NCI-H1930 (cell line): ENCODE results near the gene MLIP.
"Not testable (repeated sequence)": the region's sequence is repeated elsewhere in the genome, so short reads cannot be mapped to it uniquely, and the experiment has no call there.

Source experiments
- DNase-seq, 2 experiments: peaks; one replicate each; lab custom pipeline; 2025; lab: John Stamatoyannopoulos, UW

MLIP gene

GRCh38 chr6:54111341-54112045, at the start of gene MLIP:
MLIP (plus strand) TSS chr6:54111443; CDS start chr6:54111480, 37 bp downstream.
- DNase-seq = no peak

GRCh38 chr6:54063228-54063539, 48.1 kb upstream of the MLIP start:
- DNase-seq = no peak

- DNase-seq = no peak
These were observed 42.5 kb upstream of the MLIP start for GRCh38 chr6:54068694-54069093.

GRCh38 chr6:54070025-54070424, 41.2 kb upstream of the MLIP start:
- DNase-seq = no peak

GRCh38 chr6:54071821-54072340, 39.4 kb upstream of the MLIP start:
- no peak for DNase-seq

GRCh38 chr6:54072635-54073313, 38.5 kb upstream of the MLIP start:
- no peak for DNase-seq

GRCh38 chr6:54073487-54073886, 37.8 kb upstream of the MLIP start:
- no peak for DNase-seq

DNA sequence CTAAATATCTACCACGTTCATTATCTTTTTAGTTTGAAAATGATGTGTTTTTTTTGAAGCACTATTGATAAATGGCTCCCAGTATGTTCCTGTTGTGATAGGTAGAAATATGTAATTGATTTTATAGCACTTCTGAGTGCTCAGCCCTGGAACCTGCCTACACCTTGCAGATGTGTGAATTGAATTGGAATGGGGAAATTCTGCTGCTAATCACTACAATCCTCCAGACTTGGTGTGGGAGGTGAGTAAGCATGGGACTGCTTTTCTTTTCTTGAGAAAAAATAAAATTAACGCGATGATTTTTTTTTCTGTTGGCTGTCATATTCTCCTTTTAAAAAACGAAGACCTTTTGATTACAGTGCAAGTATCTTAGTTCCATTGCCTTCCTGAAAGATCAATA, 37.1 kb upstream of the MLIP start:
- no peak for DNase-seq

- no peak for DNase-seq
These were observed 36.6 kb upstream of the MLIP start for GRCh38 chr6:54074578-54075195.

- no peak for DNase-seq
These were observed 35.0 kb upstream of the MLIP start for GRCh38 chr6:54076159-54076789.

- DNase-seq = not testable (repeated sequence)
These were observed 29.7 kb upstream of the MLIP start for GRCh38 chr6:54081499-54081898.

DNA sequence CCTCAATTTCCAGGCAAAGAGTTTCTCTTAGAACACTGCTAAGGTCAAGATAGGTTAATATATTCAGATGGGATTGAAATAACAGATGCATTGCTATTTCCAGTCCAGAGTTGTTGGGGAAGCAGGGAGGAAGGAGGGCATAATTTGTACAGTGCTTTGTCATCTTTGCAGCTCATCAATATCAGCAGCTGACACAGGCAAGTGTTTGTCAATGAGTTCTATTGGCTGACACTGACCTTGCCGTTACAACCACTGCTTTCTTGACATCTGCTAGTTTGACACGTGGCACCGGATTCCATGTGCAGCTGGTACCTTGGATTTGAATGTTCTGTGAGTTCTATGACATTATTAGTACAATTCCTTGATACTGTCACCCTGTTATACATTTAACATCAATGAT, 28.0 kb upstream of the MLIP start:
- no peak for DNase-seq

DNA sequence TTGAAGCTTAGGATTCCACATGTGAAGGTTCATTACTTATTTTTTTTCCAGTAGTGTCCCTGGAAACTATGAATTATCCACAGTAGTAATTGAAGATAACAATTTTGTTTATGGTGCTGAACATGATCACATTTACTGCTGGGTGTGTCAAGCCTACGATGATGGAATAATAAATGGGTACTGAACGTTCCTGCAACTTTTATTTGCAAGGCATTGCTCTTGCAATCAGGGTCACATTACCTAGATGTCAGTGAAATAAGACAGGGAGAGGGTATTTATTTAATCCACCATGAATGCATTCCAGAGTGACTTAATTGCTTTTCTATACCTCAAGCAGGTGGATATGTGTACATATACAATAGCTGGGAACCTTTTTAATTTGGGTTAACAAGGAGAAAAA, 27.0 kb upstream of the MLIP start:
- no peak for DNase-seq

DNA sequence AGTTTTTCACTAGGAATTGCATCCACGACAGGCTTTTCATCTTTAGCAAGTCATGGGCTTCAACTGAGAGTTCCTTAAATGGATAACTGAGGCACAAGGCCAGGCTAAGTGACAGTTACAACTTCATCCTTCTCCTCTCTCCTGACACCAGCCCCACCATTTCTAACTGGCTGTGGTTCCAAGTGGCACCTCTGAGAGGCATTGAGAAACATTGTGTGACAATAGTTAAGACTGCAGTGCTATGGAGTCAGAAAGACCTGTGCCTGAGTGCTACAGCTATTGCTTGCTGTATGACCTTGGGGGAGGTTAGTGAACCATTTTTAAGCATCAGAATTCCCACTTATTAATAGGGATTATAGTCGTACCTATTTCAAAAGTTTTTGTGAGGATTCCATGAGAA, 26.2 kb upstream of the MLIP start:
- DNase-seq = no peak

- no peak for DNase-seq
These were observed 25.7 kb upstream of the MLIP start for GRCh38 chr6:54085541-54085940.

- DNase-seq = no peak
These were observed 24.8 kb upstream of the MLIP start for GRCh38 chr6:54086439-54086838.

- DNase-seq = no peak
These were observed 23.5 kb upstream of the MLIP start for GRCh38 chr6:54087721-54088120.

- no peak for DNase-seq
These were observed 17.8 kb upstream of the MLIP start for GRCh38 chr6:54093326-54093948.

GRCh38 chr6:54094293-54094692, 16.9 kb upstream of the MLIP start:
- DNase-seq = no peak

- DNase-seq = no peak
These were observed 16.5 kb upstream of the MLIP start for GRCh38 chr6:54094786-54095185.

GRCh38 chr6:54095723-54096122, 15.5 kb upstream of the MLIP start:
- DNase-seq = no peak

- DNase-seq = no peak
These were observed 14.4 kb upstream of the MLIP start for GRCh38 chr6:54096811-54097210.
